Spinal cord (tissue), 10 donors: Measurements from ENCODE around the gene LHFPL3. TPM values are rescaled to one million over a fixed set of nuclear protein-coding genes. Genes with fewer than 3 reads are reported as not detected.

Source experiments
- DNase-seq, 6 donors: peaks; one replicate each; pipeline versions ENCODE4 v3.0.0 to v3.0.0-alpha.2; 2013 to 2015; ENCODE audit warnings: low spot score in 6 of 6, low read depth in 4 of 6
- H3K27ac ChIP-seq: one replicate; pipeline ENCODE4 v1.5.1; 2013; ENCODE audit warnings: low read depth, low read length, control low read depth
- H3K27me3 ChIP-seq: one replicate; pipeline ENCODE4 v1.6.1; 2013; ENCODE audit warnings: low read length; ENCODE audit not compliant: control insufficient read depth, insufficient read depth
- H3K36me3 ChIP-seq: one replicate; pipeline ENCODE4 v1.6.1; 2013; ENCODE audit warnings: low read length; ENCODE audit not compliant: control insufficient read depth, insufficient read depth
- H3K4me1 ChIP-seq: one replicate; pipeline ENCODE4 v1.6.1; 2013; ENCODE audit warnings: low read length; ENCODE audit not compliant: control insufficient read depth, insufficient read depth
- H3K4me3 ChIP-seq: one replicate; pipeline ENCODE4 v1.5.1; 2013; ENCODE audit warnings: low read depth, low read length, control low read depth
- H3K9me3 ChIP-seq: one replicate; pipeline ENCODE4 v1.6.1; 2013; ENCODE audit warnings: low read length; ENCODE audit not compliant: control insufficient read depth, insufficient read depth
- WGBS: methylation state at CpG from one replicate; pipeline ENCODE4 v1.1.5; 2013; ENCODE audit warnings: missing lambda C conversion rate; ENCODE audit not compliant: insufficient coverage; 5-methylcytosine and 5-hydroxymethylcytosine counted together
- polyA plus RNA-seq, 2 donors: library from polyadenylated mRNA; unstranded; fragments of 120-200 nt; gene quantifications; one replicate each; pipeline ENCODE4 v1.2.1, GENCODE V29; 2013; ENCODE audit not compliant: insufficient read length in 2 of 2
- total RNA-seq, 2 donors: library from RNA; depleted of rRNA in 1 of 2; stranded (reverse); fragments of 120-200 nt in 1 of 2; fragments of >200 nt in 1 of 2; gene quantifications; one replicate each; pipeline versions ENCODE4 v1.2.3 to v1.2.4, GENCODE V29; 2013 to 2014
- donor health status: healthy.

LHFPL3 gene
- total and polyA plus RNA-seq, 4 donors, result 18.8 to 78.7 (median 62.9) TPM

GRCh38 chr7:104497379-104497967 is 169.1 kb downstream of the LHFPL3 start:
- no peaks in the 10 kb centered on the region for H3K9me3 ChIP-seq
- no peaks in the 10 kb centered on the region for H3K27me3 ChIP-seq
- H3K4me3 ChIP-seq, result no peak overlapping the region
- no peaks in the 10 kb centered on the region for H3K36me3 ChIP-seq
- no peaks in the 10 kb centered on the region for H3K4me1 ChIP-seq
- DNase-seq, result peak in 2 of 6 donors; percentile 35 to 71
- H3K27ac ChIP-seq, result no peak overlapping the region
- WGBS, result 100% methylated on average over 1 of the region's 3 CpGs

- Histone ChIP-seq H3K27me3 (no peaks in the 10 kb centered on the region), H3K4me3 (no peak overlapping the region), H3K4me1 (no peaks in the 10 kb centered on the region), H3K27ac (no peak overlapping the region), H3K36me3 (no peaks in the 10 kb centered on the region), H3K9me3 (no peaks in the 10 kb centered on the region)
- WGBS, result 88% methylated on average over 4 of the region's 5 CpGs
- no peak for DNase-seq
Observed at GRCh38 chr7:104499975-104500374, 171.6 kb downstream of the LHFPL3 start.

GRCh38 chr7:104509874-104510273 is 181.5 kb downstream of the LHFPL3 start:
- DNase-seq, result no peak
- Histone ChIP-seq H3K4me3 (no peak overlapping the region), H3K9me3 (no peaks in the 10 kb centered on the region), H3K4me1 (no peaks in the 10 kb centered on the region), H3K27me3 (no peaks in the 10 kb centered on the region), H3K36me3 (no peaks in the 10 kb centered on the region), H3K27ac (no peak overlapping the region)

- H3K9me3 ChIP-seq, result no peaks in the 10 kb centered on the region
- DNase-seq, result no peak
- no peaks in the 10 kb centered on the region for H3K36me3 ChIP-seq
- H3K27ac ChIP-seq, result no peak overlapping the region
- H3K27me3 ChIP-seq, result no peaks in the 10 kb centered on the region
- no CpG with 5 or more reads among the region's 3 CpGs for WGBS
- no peak overlapping the region for H3K4me3 ChIP-seq
- H3K4me1 ChIP-seq, result no peaks in the 10 kb centered on the region
Observed at GRCh38 chr7:104524853-104525252, 196.4 kb downstream of the LHFPL3 start.

- H3K27ac ChIP-seq, result no peak overlapping the region
- no peaks in the 10 kb centered on the region for H3K27me3 ChIP-seq
- H3K4me1 ChIP-seq, result no peaks in the 10 kb centered on the region
- no peaks in the 10 kb centered on the region for H3K9me3 ChIP-seq
- DNase-seq, result no peak
- H3K36me3 ChIP-seq, result no peaks in the 10 kb centered on the region
- H3K4me3 ChIP-seq, result no peak overlapping the region
Observed at GRCh38 chr7:104528142-104528541, 199.7 kb downstream of the LHFPL3 start.

- Histone ChIP-seq H3K36me3 (no peaks in the 10 kb centered on the region), H3K4me1 (no peaks in the 10 kb centered on the region), H3K4me3 (no peak overlapping the region), H3K9me3 (no peaks in the 10 kb centered on the region), H3K27ac (no peak overlapping the region), H3K27me3 (no peaks in the 10 kb centered on the region)
- 88% methylated on average over 2 of the region's 2 CpGs for WGBS
- no peak for DNase-seq
Observed at GRCh38 chr7:104529567-104529966, 201.2 kb downstream of the LHFPL3 start.

- peak in 1 of 6 donors; percentile 79 for DNase-seq
- Histone ChIP-seq H3K9me3 (no peaks in the 10 kb centered on the region), H3K36me3 (no peaks in the 10 kb centered on the region), H3K4me3 (no peak overlapping the region), H3K4me1 (no peaks in the 10 kb centered on the region), H3K27me3 (no peaks in the 10 kb centered on the region), H3K27ac (no peak overlapping the region)
- whole genome bisulfite sequencing, result no CpG with 5 or more reads among the region's 5 CpGs
Observed at GRCh38 chr7:104530251-104530650, 201.8 kb downstream of the LHFPL3 start.

- no peak for DNase-seq
- WGBS, result 93% methylated on average over 3 of the region's 4 CpGs
- Histone ChIP-seq H3K4me1 (no peaks in the 10 kb centered on the region), H3K27ac (no peak overlapping the region), H3K4me3 (no peak overlapping the region), H3K9me3 (no peaks in the 10 kb centered on the region), H3K36me3 (no peaks in the 10 kb centered on the region), H3K27me3 (no peaks in the 10 kb centered on the region)
Observed at GRCh38 chr7:104534149-104534548, 205.7 kb downstream of the LHFPL3 start.

GRCh38 chr7:104535841-104536240 is 207.4 kb downstream of the LHFPL3 start:
- WGBS, result 70% methylated on average over 5 of the region's 6 CpGs
- Histone ChIP-seq H3K4me3 (no peak overlapping the region), H3K9me3 (no peaks in the 10 kb centered on the region), H3K36me3 (no peaks in the 10 kb centered on the region), H3K27ac (no peak overlapping the region), H3K27me3 (no peaks in the 10 kb centered on the region), H3K4me1 (no peaks in the 10 kb centered on the region)
- no peak for DNase-seq

- 100% methylated on average over 1 of the region's 1 CpG for WGBS
- Histone ChIP-seq H3K4me3 (no peak overlapping the region), H3K27ac (no peak overlapping the region), H3K36me3 (no peaks in the 10 kb centered on the region), H3K9me3 (no peaks in the 10 kb centered on the region), H3K27me3 (no peaks in the 10 kb centered on the region), H3K4me1 (no peaks in the 10 kb centered on the region)
- no peak for DNase-seq
Observed at GRCh38 chr7:104536956-104537355, 208.6 kb downstream of the LHFPL3 start.
